ENCODE data around the gene LTC4S. TPM values are rescaled to one million over a fixed set of nuclear protein-coding genes. Genes with fewer than 3 reads are reported as not detected.

The LTC4S gene
- total RNA-seq, 1 donor from 2014 or later, result 22.6 TPM

DNA sequence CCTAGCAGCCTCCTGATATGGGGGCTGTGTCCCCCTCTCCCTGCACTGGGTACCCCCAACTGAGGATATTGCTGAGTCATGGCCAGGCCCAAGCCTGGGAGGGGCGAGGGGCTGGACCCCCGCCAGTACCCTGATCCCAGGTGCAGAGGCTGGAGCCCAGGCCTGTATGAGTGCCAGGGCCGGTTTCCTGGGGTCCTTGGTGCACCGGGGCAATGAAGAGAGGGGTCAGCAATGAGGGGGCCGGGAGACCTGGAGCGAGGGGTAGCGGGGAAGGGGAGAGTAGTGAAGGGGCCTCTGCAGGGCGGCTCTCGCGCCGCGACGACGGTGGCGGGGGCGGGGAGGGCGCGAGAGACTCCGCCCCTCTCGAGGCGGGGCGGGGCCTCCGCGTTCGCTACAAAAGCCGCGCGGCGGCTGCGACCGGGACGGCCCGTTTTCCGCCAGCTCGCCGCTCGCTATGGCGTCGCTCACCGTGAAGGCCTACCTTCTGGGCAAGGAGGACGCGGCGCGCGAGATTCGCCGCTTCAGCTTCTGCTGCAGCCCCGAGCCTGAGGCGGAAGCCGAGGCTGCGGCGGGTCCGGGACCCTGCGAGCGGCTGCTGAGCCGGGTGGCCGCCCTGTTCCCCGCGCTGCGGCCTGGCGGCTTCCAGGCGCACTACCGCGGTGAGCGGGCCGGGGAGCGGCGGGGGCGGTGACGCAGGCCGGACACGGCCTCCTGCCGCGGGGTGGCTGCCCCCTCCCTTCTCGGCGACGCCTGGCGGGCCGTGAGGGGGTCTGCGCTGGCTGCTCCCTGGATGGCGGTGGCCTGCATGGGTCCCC lies 26.9 kb downstream of the LTC4S start, which contains the start of gene SQSTM1:
SQSTM1 (plus strand) TSS at position 423 of the 815 bp plus-strand sequence; CDS start at position 455, 32 bp downstream.
- intact Hi-C loops (cut with DNase I), result no loop called here
- peak within 1 kb of the TSS; percentile 100 for H3K4me3 ChIP-seq
- TF ChIP-seq, protein P1, sequence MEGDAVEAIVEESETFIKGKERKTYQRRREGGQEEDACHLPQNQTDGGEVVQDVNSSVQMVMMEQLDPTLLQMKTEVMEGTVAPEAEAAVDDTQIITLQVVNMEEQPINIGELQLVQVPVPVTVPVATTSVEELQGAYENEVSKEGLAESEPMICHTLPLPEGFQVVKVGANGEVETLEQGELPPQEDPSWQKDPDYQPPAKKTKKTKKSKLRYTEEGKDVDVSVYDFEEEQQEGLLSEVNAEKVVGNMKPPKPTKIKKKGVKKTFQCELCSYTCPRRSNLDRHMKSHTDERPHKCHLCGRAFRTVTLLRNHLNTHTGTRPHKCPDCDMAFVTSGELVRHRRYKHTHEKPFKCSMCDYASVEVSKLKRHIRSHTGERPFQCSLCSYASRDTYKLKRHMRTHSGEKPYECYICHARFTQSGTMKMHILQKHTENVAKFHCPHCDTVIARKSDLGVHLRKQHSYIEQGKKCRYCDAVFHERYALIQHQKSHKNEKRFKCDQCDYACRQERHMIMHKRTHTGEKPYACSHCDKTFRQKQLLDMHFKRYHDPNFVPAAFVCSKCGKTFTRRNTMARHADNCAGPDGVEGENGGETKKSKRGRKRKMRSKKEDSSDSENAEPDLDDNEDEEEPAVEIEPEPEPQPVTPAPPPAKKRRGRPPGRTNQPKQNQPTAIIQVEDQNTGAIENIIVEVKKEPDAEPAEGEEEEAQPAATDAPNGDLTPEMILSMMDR (IDR thresholded peaks at IDR 0.05), result no peak
- ATAC-seq, result peak; percentile 77
- H3K27me3 ChIP-seq, result no peaks in the 10 kb centered on the region
- DNase-seq, result peak; percentile 93
- H3K4me1 ChIP-seq, result peaks cover 62% of the 10 kb centered on the region
- no peaks in the 10 kb centered on the region for H3K9me3 ChIP-seq
- H3K36me3 ChIP-seq, result peaks cover 39% of the 10 kb centered on the region
- H3K27ac ChIP-seq, result peak within 1 kb of the TSS; percentile 97

GRCh38 chr5:179821298-179822058 lies 27.7 kb downstream of the LTC4S start:
- peak overlapping the region; percentile 97 for H3K27ac ChIP-seq
- peak; percentile 97 for DNase-seq
- peaks cover 47% of the 10 kb centered on the region for H3K36me3 ChIP-seq
- H3K4me3 ChIP-seq, result peak overlapping the region; percentile 100
- no peaks in the 10 kb centered on the region for H3K27me3 ChIP-seq
- no peaks in the 10 kb centered on the region for H3K9me3 ChIP-seq
- TF ChIP-seq, protein P1 (IDR thresholded peaks at IDR 0.05), result no peak
- intact Hi-C loops (cut with DNase I), result no loop called here
- H3K4me1 ChIP-seq, result peaks cover 62% of the 10 kb centered on the region
- peak; percentile 78 for ATAC-seq

DNA sequence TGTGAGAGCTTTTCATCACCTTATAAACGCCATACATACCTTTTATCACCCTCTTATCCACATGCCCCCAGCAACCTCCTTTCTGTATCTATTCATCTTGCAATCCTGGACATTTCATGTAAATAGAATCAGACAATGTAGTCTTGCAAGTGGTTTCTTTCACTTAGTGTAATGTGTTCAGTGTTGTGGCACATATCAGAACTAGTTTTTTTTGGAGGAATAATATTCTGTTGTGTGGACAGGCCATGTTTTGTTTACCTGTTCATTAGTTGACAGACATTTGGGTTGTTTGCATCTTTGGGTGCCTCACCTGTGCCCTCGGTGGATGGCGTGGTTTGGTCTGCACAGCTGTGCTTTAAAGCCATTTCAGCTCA lies 28.3 kb downstream of the LTC4S start:
- Histone ChIP-seq H3K4me3 (peak overlapping the region; percentile 100), H3K4me1 (peaks cover 63% of the 10 kb centered on the region), H3K36me3 (peaks cover 53% of the 10 kb centered on the region), H3K27me3 (no peaks in the 10 kb centered on the region), H3K9me3 (no peaks in the 10 kb centered on the region), H3K27ac (peak overlapping the region; percentile 1)
- ATAC-seq (no peak), DNase-seq (no peak)
- TF ChIP-seq, protein P1 (IDR thresholded peaks at IDR 0.05), result no peak
- intact Hi-C loops (cut with DNase I), result no loop called here

GRCh38 chr5:179822444-179822990 lies 28.7 kb downstream of the LTC4S start:
- ATAC-seq, result no peak
- no peaks in the 10 kb centered on the region for H3K9me3 ChIP-seq
- H3K4me3 ChIP-seq, result peak overlapping the region; percentile 100
- TF ChIP-seq, protein P1 (IDR thresholded peaks at IDR 0.05), result no peak
- H3K4me1 ChIP-seq, result peaks cover 63% of the 10 kb centered on the region
- no peaks in the 10 kb centered on the region for H3K27me3 ChIP-seq
- H3K36me3 ChIP-seq, result peaks cover 58% of the 10 kb centered on the region
- intact Hi-C loops (cut with DNase I), result no loop called here
- no peak for DNase-seq
- peak overlapping the region; percentile 1 for H3K27ac ChIP-seq

GRCh38 chr5:179823937-179824744 lies 30.4 kb downstream of the LTC4S start:
- Histone ChIP-seq H3K4me3 (peak overlapping the region; percentile 100), H3K4me1 (peaks cover 56% of the 10 kb centered on the region), H3K27ac (no peak overlapping the region), H3K27me3 (no peaks in the 10 kb centered on the region), H3K9me3 (no peaks in the 10 kb centered on the region), H3K36me3 (peaks cover 74% of the 10 kb centered on the region)
- ATAC-seq (no peak), DNase-seq (no peak)
- intact Hi-C loops (cut with DNase I), result no loop called here
- TF ChIP-seq, protein P1 (IDR thresholded peaks at IDR 0.05), result no peak

Data from upper lobe of right lung (tissue), 1 donor.